GM12874 (cell line): Measurements from ENCODE around the gene SDHC.

ENCODE experiments used
- CTCF ChIP-seq: IDR thresholded peaks from 2 replicates; pipeline ENCODE4 v1.5.1; 2011; ENCODE audit warnings: low read depth, mild to moderate bottlenecking, control low read depth, low read length, moderate library complexity; ENCODE audit not compliant: insufficient read depth

Gene SDHC

GRCh38 chr1:161407451-161407985, 93.3 kb downstream of the SDHC start:
- no peak for TF ChIP-seq CTCF

DNA sequence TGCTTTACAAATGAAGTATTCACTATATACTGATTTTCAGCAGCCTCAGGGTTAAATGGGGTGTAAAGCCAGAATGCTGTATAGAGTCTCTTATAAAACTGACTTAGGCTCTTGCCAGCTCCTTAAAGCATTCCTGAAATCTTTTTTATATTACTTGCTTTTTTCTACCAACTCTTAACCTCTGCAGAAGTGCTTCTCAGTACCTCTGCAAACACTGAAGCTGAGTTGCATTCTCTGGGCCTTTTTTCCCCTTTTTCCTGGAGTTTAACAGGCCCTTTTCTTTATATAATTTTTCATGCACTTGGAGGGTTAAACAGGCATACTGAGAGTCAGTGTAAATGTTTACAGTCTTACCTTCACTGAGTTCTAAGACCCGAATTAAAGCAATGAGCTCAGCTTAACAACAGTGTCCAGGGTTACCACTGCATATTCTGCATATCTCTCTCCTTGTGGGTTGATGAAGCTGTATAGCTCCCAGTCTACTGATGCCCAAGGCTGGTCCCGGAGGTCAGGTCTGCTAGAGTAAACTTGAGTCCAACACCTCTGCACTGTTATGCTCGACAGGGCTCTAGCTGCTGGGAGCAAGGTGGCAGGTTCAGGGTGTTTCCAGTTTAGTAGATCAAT, 94.4 kb downstream of the SDHC start:
- TF ChIP-seq CTCF: no peak
